K562 treated with DMSO at 1 percent for 12 hours (cell line): Measurements from ENCODE around the gene PSME2. TPM values are rescaled to one million over a fixed set of nuclear protein-coding genes. Genes with fewer than 3 reads are reported as not detected.

ENCODE experiments used
- total RNA-seq: library from RNA; unstranded; fragments of 300-600 nt; gene quantifications from 2 replicates; pipeline ENCODE4 v1.2.3, GENCODE V29; 2022; ENCODE audit not compliant: insufficient read depth

PSME2 gene, protein sequence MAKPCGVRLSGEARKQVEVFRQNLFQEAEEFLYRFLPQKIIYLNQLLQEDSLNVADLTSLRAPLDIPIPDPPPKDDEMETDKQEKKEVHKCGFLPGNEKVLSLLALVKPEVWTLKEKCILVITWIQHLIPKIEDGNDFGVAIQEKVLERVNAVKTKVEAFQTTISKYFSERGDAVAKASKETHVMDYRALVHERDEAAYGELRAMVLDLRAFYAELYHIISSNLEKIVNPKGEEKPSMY
- 145 and 149 TPM in 2 replicates for total RNA-seq

DNA sequence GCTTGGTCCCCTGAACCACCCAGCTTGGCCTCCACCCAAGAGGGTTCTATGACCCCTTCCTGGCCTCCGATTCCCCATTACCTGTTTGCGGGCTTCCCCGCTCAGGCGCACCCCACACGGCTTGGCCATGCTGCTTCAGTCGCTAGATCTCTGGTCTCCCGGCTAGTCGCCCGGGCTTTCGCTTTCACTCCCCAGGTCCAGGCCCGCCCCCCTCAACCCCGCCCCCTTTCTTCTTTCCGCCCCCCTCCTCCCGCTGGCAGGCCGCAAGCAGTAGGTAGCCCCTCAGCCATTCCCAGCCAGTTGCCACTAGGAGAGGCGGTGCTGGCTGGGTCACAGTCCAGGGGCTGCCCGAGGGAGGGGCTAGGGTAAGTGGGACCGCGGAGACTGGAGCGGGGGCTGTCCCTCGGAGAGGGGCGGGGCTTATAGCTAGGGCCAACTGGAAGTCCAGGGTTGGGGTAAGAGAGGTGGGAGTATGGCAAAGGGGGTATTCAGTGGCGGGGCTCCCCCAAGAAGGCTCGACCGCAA is at the start of gene PSME2:
Gene PSME2, minus strand, starts transcription at position 158 of the 525 bp plus-strand sequence. Its CDS starts 29 bp downstream, at position 129.

DNA sequence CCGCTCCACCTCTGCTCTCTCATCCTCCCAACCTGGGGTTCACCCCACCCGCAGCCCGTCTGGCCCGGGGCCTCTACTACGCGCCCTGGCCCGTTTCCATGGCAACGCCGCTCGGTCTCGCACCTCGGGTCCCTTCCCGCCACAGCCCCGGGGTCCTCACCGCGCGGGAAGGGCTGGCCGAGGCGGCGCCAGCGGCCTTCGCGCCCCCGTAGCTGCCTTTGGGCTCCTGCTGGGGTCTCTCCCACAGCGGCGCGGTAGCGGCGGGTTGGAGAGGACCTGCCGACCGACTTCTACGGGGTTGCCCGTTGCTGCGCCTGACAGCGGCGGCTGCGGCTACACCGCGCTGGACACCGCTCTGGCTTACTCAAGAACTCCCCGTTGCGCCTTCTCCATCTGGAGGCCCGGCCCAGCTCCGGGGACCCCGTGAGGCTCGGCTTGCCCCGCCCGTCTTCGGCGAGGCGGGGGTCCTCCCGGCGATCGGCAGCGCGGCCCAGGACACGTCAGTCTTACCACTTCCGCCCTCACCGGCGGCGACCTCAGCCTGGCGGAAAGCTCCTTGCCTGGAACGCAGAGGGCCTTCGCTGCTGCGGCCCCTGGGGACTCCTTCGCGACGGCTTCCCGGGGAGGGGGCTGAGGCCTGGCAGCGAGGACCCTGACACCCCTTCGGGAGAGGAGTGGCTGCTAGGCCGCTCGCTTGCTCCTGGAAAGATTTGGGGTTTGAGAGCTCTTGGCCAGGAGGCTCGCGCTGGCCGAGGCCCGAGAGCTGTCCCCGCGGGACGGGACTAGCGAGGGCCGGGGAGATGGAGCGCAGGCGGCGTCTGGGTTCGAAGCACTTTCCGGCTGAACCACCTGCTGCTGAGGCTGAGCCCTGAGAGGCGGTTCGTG is 49.0 kb upstream of the PSME2 start, which contains the start of gene TM9SF1:
Gene TM9SF1, minus strand, starts transcription at position 256 of the 885 bp plus-strand sequence. CDS start 422 bp downstream, outside the sequence.

DNA sequence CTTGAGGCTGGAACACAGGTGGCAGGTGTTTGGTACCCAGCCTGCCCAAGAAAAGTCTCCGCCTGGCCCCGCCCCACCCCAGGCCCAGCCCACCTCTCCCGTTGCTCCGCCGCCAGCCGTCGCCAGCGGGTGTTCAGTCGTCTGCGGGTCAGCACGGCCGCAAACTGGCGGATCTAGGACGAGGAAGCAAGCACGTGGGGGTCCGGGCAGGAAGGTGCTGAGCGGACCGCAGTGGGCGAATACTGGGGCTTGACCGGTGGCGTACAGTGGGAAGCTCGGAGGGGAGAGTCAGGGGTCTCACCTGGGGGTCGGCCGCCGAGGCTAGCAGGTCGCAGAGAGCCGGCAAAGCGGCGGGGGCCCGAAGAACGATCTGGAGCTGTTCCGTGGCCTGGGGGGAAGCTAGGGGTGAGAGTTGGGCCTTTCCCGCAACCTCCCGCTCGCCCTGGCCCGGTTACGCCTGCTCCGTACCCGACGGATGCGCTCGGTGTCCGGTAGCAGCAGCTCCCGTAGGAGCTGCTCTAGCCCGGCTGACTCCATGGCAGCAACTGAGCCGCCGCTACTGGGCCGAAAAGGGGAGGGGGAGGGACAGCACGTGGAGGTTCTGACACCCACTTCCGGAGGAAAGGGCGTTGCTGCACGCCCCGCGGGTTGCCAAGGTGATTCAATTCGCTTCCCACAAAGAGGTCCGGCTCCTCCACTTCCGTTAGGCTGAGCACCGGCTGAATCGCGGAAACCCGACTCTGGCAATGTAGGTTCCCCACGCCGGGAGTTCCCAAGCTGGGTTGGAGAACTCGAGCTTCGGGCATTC is 42.0 kb upstream of the PSME2 start, which contains the start of gene IPO4:
Gene IPO4, minus strand, starts transcription at position 566 of the 808 bp plus-strand sequence. Its CDS starts 29 bp downstream, at position 537.

DNA sequence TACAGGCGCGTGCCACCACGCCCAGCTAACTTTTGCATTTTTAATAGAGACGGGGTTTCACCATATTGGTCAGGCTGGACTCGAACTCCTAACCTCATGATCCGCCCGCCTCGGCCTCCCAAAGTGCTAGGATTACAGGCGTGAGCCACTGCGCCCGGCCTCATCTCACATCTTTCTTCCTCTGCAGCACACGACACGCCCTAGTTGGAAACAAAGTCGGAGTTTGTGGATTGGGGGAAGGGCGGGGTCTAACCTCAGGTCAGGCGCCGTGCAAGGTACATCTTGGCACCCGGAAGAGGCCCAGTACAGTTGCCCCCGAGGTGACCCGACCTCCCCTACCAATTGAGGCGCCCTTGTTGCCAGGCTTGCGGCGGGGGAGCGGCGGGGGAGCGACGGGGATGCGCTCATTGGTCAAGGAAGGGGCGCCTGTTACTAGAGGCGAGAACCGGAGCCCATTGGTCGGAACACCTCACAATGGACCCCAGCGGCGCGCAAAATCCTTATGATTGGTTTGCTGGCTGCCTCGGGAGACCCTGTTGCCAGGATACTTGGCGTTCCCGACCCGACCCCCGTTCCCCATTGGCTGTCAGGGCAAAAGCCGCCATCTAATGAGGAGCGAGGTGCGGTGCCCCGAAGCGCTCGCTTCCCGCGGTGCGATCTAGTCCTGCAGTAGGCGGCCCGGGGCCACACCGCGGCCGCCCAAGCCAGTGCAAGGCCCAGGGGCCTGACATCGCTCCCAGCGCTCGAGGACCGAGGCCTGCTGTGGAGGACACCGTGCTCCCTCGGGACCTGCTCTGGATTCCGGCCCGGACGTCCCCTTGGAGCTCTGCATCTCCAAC is 25.2 kb upstream of the PSME2 start, which contains the start of gene REC8:
Gene REC8, plus strand, starts transcription at position 659 of the 839 bp plus-strand sequence. CDS start 473 bp downstream, outside the sequence.

DNA sequence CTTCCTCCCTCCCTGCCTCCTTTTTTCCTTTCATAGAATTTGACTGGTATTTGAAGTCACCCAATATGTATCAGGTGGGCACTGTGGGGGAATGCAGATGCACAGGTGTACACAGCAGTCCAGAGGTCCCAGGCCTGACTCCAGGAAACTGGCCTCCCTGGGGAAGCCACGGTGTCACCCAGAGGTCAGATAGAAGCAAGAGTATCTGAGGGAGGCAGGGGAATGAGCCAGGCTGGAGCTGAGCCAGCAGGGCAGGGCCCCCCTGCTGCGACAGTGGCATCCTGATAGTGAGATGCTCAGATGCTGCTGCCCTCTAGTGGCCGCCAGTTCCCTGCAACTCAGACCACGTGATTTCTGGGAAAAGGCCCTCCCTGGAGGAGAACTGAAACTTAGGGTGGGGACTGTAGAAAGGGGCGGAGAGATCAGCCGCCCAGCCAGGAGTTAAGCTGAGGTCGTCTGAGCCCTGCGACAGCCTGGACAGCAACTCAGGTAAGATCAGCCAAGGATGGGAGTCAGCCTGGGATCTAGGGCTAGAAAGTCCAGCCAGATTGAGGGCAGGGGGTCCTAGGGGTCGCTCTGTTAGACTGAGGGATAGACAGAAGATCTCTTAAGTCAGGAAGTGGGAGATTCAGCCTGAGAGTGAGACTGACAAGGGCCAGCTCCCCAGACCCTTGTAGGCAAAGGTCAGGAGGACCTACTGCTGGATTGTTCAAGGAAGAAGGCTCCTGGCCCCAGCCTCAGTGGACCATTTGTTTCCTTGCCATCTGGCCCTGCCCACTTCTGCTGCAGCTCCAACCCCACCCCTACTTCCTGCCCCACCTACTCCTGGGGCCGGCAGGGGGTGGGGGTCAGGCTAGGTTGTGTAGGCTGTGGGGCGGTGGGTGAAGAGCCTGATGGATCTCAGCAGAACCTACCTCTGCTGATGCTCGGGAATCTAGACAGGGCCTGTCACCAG is 14.7 kb upstream of the PSME2 start, which contains the start of gene IRF9:
Gene IRF9, plus strand, starts transcription at position 416 of the 955 bp plus-strand sequence. CDS start 880 bp downstream, outside the sequence.

DNA sequence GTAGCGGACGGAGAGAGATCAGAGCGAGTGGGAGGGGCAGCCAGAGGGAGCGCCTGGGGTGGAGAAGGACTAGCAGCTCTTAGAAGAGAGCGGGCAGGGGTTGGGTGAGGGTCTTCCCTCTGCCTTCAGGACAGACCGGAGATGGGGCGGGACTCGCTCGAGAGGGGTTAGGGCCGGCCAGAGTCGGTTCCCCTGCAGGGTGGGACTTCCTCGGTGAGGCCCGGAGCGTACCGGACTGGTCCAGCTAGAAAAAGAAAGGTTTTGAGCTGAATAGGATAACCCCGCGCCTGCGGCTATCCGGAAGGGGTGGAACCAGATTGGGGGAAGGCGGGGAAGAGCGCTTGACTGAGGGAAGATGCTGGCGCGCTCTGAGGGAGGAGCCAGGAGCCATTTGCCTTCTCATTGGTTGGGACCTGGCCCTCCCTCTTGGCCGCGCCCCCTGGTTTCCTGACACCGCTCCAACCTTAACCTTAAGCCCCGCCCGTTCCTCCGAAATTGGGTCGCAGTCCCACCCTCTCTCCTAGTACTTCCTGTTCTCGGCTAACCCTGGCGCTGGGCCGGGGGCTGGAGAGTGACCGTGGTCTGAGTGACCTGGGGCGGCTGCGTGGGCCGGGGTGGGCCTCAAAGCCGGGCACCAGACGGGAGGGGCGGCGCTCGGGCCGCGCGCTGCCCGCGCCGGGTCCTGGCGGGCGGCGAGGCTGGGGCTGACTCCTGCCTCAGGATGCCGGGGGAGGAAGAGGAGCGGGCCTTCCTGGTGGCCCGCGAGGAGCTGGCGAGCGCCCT is 759 bp upstream of the PSME2 start, which contains the start of gene RNF31:
Gene RNF31, plus strand, starts transcription at position 521 of the 783 bp plus-strand sequence. Its CDS starts 201 bp downstream, at position 722.

DNA sequence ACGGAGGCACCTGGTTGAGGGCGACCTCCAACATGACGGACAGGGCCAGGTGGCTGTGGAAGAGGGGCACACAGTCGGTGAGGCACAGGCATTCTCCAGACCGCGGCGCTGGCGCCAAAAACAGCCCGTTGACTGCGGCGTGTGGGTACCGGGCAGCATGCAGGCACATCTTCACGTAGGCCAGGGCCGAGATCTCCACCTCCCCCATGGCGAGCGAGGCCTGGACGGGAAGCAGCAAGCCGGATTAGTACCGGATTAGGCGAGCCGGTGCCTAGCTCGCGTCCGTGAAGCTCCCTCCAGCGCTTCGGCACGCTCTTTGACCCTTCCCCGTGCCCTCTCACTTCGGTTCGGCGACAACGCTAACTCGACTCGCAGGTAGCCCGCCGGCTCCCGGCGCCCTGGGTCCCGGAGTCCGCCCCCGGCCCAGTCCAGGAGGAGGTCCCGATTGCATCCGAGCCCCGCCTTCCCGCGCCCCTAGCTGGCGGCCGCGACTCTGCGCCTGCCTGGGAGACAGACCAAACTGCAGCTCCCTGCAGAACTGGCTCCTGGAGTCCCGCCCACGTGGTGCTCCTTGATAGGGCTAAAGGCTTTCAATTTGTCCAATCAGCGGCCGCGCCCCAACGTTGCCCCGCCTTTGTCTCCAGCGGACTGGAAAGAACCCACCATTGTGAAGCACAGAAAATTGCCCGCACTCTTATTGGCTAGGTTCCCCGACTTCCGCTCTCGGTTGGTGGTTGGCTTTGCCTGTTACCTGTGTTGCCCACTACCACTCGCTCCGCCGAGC is 5.1 kb downstream of the PSME2 start, which contains the start of gene EMC9:
Gene EMC9, minus strand, starts transcription at position 495 of the 784 bp plus-strand sequence. Its CDS starts 287 bp downstream, at position 208.

DNA sequence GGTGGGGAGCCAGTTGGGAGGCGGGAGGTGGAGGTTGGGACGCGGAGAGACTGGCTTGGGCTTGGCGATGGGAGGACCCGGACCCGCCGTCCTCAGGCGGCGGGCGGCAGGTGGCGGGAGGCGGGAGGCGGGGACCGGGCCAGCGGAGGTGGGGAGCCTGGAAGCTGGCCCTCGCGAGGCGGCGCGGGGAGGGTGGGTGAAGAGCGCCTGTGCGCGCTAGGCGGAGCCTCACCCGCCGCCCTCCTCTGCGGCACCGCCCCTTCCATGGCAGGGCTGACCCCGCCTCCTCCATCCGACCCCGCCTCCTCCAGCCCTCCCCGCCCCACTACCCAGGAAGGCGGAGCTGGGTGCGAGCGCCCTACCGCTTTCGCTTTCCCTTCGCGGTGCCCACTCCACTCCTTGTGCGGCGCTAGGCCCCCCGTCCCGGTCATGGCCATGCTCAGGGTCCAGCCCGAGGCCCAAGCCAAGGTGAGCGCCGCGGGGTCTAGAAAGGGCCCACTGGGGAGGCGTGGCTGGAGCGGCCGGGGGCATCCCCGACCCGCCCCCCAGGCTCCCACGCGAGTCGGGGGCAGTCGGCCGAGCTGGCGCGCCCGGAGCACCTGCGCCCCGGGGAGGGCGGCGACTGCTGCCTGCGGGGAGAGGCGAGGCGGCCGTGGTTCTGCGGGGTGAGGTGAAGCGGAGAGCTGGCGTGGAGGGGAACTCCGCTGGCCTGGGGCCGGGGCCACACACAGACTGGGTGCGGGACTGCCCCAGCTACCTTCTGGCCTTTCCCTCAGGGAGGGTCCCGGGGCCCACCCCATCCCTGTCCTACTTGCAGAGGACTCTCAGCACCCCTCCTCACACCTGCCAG is 10.4 kb downstream of the PSME2 start, which contains the start of gene PSME1:
Gene PSME1, plus strand, starts transcription at position 361 of the 850 bp plus-strand sequence. Its CDS starts 69 bp downstream, at position 430.

DNA sequence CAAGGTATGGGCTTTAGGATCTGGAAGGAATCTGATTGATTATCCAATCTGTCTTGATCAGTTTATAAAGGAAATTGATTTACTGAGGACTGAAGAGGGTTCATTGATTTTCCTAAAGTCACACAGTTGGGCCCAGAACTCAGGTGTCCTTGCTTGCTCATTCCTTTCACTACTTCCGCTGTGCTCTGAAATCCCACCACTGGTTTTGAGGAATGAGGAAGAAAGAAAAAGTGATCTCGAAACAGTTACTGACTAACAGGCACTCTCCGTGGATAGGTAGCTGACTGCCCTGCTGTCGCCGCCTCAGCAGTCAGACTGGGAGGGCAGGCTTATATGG is 16.1 kb downstream of the PSME2 start, which contains the start of gene FITM1:
Gene FITM1, plus strand, starts transcription at position 280 of the 337 bp plus-strand sequence. CDS start 905 bp downstream, outside the sequence.

DNA sequence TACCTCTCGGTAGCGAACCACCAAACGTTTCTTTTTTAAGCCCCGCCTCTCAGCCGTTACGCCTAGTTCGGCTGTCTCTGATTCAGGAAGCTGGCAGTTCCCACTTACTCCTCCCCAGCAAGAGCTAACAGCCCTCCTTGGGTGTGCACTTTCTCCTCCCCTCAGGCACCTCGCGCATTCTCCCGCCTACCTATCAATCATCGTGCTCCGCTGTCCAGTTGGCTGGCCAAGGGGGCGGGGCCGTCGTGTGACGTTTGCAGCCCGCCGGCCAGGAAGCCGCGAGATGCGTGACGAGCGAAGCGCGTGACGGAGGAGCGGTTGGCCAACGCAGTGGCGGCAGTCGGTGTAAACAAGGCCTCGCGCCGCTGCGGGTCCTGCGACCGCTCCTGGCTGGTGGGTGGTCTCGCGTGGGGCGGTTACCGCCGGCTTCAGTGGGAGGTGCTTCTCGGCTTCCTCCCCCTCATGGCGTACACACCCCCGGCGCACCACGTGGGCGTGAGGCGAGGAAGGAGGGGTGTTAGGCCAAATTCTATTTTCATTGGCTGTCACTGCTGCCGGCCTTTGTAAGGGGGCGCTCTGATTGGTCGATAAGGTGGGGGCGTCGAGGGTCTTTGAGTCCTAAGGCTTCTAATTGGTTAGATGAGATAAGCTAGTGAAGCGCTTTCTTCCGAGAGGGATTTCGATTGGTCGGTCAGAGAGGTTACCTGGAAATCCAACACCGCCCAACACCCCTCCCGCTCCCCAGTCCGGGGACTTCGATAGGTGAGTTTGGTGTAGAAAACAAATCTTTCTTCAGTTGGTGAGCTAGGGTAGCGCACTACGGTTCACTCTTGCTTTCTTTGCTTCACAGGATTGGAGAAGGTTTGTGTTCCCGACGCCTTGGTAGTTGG is 31.6 kb downstream of the PSME2 start, which contains the start of the genes DCAF11 and NRL:
Gene DCAF11, plus strand, starts transcription at position 246 of the 890 bp plus-strand sequence. CDS start 818 bp downstream, outside the sequence.
Gene NRL, minus strand, starts transcription at position 418 of the 890 bp plus-strand sequence. CDS start 32,101 bp downstream, outside the sequence.

DNA sequence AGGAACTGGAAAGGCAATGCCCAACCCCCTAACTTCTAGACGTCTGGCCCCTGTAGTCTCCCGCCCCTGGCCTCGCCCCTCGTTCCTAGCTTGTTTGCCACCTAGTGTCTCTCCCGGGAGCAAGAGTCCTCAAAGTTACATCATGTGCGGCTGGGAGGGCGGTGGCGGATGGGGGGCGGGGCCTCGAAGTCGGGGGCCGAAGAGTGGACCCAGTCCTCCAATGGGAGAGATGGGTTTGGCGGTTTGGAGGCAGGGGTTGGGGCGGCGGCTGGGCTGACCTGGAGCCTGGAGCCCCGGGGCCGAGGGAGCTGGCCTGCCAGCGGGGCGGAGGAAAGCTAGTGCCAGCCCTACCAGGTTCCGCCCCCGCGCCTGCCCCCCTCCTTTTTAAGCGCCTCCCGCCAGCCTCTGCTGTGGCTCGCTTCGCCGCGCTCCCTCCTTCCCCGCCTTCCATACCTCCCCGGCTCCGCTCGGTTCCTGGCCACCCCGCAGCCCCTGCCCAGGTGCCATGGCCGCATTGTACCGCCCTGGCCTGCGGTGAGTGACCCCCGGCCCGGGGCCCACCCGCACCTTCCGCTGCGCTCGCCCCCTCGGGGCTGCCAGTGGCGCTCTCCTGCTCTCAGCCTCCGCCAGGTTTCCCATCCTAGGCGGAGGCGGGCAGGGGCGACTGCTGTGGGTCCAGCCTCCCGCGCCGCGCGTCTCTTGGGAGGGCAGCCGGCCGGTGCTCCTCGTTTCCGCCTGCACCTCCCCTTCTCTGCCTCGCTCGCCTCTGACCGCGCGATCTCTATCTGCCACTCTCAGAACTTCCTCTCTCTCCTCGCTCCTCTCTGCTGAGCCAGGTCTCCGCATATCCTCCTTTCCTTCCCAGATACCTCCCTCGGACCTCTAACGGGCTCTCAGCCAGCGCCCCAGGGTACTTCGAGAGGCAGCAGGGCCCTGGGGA is 52.2 kb downstream of the PSME2 start, which contains the start of gene PCK2:
Gene PCK2, plus strand, starts transcription at position 411 of the 940 bp plus-strand sequence. Its CDS starts 95 bp downstream, at position 506.

